ENCODE results near the gene ZNF682. TPM values are rescaled to one million over a fixed set of nuclear protein-coding genes. Genes with fewer than 3 reads are reported as not detected.

The ZNF682 gene
- total RNA-seq, 1 experiment from 2014 or later, result not detected

DNA sequence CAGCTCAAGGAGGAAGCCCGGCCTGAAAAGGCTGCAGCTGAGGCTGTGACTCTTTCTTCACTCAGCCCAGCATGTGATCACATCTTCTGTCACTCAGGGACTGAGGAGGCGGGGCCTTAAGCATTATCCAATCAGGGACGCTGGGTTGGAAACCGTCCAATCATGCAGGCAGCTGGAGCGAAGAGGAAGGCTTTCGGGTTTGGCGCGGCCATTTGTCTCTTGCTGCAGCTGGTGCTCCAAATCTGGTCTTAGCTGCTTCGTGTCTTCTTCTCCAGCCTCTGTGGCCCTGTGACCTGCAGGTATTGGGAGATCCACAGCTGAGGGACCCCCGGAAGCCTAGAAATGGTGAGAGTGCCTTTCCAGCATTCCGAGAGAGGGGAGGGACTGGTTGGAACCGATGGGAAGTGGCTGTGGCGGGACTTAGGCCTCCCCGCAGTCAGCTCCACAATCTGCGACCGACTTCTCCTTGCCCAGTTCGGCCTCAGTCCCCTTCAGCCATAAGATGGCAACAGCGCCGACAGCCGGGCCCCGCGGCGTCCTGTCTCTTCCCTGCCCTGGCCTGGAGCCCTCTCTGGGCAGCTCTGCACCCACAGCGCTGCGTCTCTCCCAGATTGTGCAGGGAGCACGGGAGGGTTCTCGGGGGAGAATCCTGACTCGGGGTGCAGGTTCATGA, 38.6 kb upstream of the ZNF682 start, which contains the start of gene ZNF90:
TSS of gene ZNF90 (plus strand) at position 210 of the 673 bp plus-strand sequence. CDS start at position 343, 133 bp downstream.
- Histone ChIP-seq H3K9ac (ENCODE audit: low read length) (no peak within 1 kb of the TSS), H3K27ac (ENCODE audit: low read depth, low read length) (no peak within 1 kb of the TSS), H3K27me3 (ENCODE audit: insufficient read depth, low read length) (no peaks in the 10 kb centered on the region), H3K36me3 (ENCODE audit: control insufficient read depth in 1 of 2, insufficient read depth in 2 of 2, low read length in 2 of 2) (no peaks in the 10 kb centered on the region), H3K4me2 (ENCODE audit: low read length) (no peak within 1 kb of the TSS), H4K20me1 (ENCODE audit: insufficient read depth) (no peaks in the 10 kb centered on the region), H2AFZ (ENCODE audit: low read depth, low read length, poor library complexity, severe bottlenecking) (no peak within 1 kb of the TSS), H3K9me3 (ENCODE audit: control insufficient read depth in 1 of 2, insufficient read depth in 1 of 2, low read depth in 1 of 2, low read length in 2 of 2) (peaks cover 0 to 18% of the 10 kb centered on the region in 2 experiments; a peak in 2 of 4 replicates), H3K9me2 (ENCODE audit: insufficient read depth) (no peaks in the 10 kb centered on the region), H3K4me1 (ENCODE audit: control insufficient read depth in 1 of 2, insufficient read depth in 2 of 2, low read length in 2 of 2) (no peaks in the 10 kb centered on the region), H3K79me2 (ENCODE audit: insufficient read depth, low read length) (no peaks in the 10 kb centered on the region), H3K4me3 (replicated peaks in 1 of 2; ENCODE audit: low read depth in 1 of 2, low read length in 2 of 2) (no peak within 1 kb of the TSS)
- no peak for TF ChIP-seq YY1 (IDR thresholded peaks at IDR 0.05; ENCODE audit: extremely low read depth, insufficient replicate concordance, low read depth, low read length)
- TF ChIP-seq EZH2 (IDR thresholded peaks at IDR 0.05), result no peak
- TF ChIP-seq ZFX (IDR thresholded peaks at IDR 0.05), result no peak
- no peak for TF ChIP-seq SRF (IDR thresholded peaks at IDR 0.05; ENCODE audit: low read depth)
- no peak for TF ChIP-seq SIN3A (IDR thresholded peaks at IDR 0.05; ENCODE audit: low read depth)
- TF ChIP-seq EGR1 (IDR thresholded peaks at IDR 0.05; ENCODE audit: low read depth), result no peak
- no peak for TF ChIP-seq EZH2phosphoT487 (IDR thresholded peaks at IDR 0.05; ENCODE audit: borderline replicate concordance)
- TF ChIP-seq RAD21 (IDR thresholded peaks at IDR 0.05; ENCODE audit: low read depth), result no peak
- TF ChIP-seq, protein P1, sequence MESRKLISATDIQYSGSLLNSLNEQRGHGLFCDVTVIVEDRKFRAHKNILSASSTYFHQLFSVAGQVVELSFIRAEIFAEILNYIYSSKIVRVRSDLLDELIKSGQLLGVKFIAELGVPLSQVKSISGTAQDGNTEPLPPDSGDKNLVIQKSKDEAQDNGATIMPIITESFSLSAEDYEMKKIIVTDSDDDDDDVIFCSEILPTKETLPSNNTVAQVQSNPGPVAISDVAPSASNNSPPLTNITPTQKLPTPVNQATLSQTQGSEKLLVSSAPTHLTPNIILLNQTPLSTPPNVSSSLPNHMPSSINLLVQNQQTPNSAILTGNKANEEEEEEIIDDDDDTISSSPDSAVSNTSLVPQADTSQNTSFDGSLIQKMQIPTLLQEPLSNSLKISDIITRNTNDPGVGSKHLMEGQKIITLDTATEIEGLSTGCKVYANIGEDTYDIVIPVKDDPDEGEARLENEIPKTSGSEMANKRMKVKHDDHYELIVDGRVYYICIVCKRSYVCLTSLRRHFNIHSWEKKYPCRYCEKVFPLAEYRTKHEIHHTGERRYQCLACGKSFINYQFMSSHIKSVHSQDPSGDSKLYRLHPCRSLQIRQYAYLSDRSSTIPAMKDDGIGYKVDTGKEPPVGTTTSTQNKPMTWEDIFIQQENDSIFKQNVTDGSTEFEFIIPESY (IDR thresholded peaks at IDR 0.05; ENCODE audit: extremely low read depth, insufficient replicate concordance, low read length), result no peak
- no peak for TF ChIP-seq FOSL1 (IDR thresholded peaks at IDR 0.05; ENCODE audit: low read depth)
- RAD21 ChIA-PET (ENCODE audit: low non-redundant PET in 1 of 2, low total read pairs in 2 of 2, uncharacterized antibody in 2 of 2, unreplicated experiment in 2 of 2), result no interaction called here
- no TSS peak for BruUV-seq (replicated peaks)
- intact Hi-C loops (cut with micrococcal nuclease), result no loop called here
- ATAC-seq, result no peak
- CTCF ChIA-PET, result no interaction called here
- POLR2A ChIA-PET, result no interaction called here
- DNase-seq (ENCODE audit: low read depth, low spot score), result no peak
